ENCODE results near the gene NRARP. TPM values are rescaled to one million over a fixed set of nuclear protein-coding genes. Genes with fewer than 3 reads are reported as not detected.

The NRARP gene, protein sequence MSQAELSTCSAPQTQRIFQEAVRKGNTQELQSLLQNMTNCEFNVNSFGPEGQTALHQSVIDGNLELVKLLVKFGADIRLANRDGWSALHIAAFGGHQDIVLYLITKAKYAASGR
- 10 to 100 TPM in 1 of 4 donors, 1 to 10 TPM in 3; 4.6 to 12.3 (median 7.2) TPM for total RNA-seq

DNA sequence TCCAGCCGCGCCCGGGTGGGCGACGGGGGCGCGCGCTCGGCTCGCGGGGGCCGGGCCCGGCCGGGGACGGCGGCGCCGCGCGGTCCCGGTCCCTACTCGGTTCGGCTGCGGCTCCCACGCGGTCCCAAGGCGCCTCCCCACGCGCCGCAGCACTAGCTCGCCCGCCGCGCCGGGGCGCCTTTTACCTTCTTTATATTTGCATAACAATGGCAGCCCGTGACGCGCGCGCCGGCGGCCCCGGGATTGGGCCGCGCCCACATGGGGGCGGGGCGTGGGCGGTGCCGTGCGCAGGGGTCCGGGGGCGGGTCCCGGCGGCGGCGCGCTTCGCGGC, at the start of gene NRARP:
Gene NRARP, minus strand, starts transcription at position 154 of the 331 bp plus-strand sequence. CDS start 343 bp downstream, outside the sequence.
- TF ChIP-seq, protein P1, sequence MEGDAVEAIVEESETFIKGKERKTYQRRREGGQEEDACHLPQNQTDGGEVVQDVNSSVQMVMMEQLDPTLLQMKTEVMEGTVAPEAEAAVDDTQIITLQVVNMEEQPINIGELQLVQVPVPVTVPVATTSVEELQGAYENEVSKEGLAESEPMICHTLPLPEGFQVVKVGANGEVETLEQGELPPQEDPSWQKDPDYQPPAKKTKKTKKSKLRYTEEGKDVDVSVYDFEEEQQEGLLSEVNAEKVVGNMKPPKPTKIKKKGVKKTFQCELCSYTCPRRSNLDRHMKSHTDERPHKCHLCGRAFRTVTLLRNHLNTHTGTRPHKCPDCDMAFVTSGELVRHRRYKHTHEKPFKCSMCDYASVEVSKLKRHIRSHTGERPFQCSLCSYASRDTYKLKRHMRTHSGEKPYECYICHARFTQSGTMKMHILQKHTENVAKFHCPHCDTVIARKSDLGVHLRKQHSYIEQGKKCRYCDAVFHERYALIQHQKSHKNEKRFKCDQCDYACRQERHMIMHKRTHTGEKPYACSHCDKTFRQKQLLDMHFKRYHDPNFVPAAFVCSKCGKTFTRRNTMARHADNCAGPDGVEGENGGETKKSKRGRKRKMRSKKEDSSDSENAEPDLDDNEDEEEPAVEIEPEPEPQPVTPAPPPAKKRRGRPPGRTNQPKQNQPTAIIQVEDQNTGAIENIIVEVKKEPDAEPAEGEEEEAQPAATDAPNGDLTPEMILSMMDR (IDR thresholded peaks at IDR 0.05), result no peak
- DNase-seq (ENCODE audit: low spot score) (peak; percentile 84), ATAC-seq (ENCODE audit: low FRiP score) (peak; percentile 70)

- ATAC-seq (ENCODE audit: low FRiP score), result no peak
- TF ChIP-seq, protein P1 (IDR thresholded peaks at IDR 0.05), result no peak
Measured at GRCh38 chr9:137350696-137351584, 48.9 kb upstream of the NRARP start.

GRCh38 chr9:137349471-137350033, 47.5 kb upstream of the NRARP start:
- no peak for ATAC-seq (ENCODE audit: low FRiP score)
- TF ChIP-seq, protein P1 (IDR thresholded peaks at IDR 0.05), result no peak
- no peak for DNase-seq (ENCODE audit: low spot score)

More at GRCh38 chr9:137350696-137351584, 48.9 kb upstream of the NRARP start:
- DNase-seq (ENCODE audit: low spot score), result no peak

GRCh38 chr9:137348769-137349470, 46.8 kb upstream of the NRARP start:
- DNase-seq (ENCODE audit: low spot score) (no peak), ATAC-seq (ENCODE audit: low FRiP score) (no peak)
- TF ChIP-seq, protein P1 (IDR thresholded peaks at IDR 0.05), result no peak

- no peak for ATAC-seq (ENCODE audit: low FRiP score)
- DNase-seq (ENCODE audit: low spot score), result no peak
- TF ChIP-seq, protein P1 (IDR thresholded peaks at IDR 0.05), result no peak
Measured at GRCh38 chr9:137347928-137348327, 45.9 kb upstream of the NRARP start.

GRCh38 chr9:137342482-137342881, 40.4 kb upstream of the NRARP start:
- DNase-seq (ENCODE audit: low spot score) (no peak), ATAC-seq (ENCODE audit: low FRiP score) (no peak)
- TF ChIP-seq, protein P1 (IDR thresholded peaks at IDR 0.05), result no peak

Data from omental fat pad (tissue), 4 donors.